ENCODE results near the gene LIME1.

LIME1 gene

DNA sequence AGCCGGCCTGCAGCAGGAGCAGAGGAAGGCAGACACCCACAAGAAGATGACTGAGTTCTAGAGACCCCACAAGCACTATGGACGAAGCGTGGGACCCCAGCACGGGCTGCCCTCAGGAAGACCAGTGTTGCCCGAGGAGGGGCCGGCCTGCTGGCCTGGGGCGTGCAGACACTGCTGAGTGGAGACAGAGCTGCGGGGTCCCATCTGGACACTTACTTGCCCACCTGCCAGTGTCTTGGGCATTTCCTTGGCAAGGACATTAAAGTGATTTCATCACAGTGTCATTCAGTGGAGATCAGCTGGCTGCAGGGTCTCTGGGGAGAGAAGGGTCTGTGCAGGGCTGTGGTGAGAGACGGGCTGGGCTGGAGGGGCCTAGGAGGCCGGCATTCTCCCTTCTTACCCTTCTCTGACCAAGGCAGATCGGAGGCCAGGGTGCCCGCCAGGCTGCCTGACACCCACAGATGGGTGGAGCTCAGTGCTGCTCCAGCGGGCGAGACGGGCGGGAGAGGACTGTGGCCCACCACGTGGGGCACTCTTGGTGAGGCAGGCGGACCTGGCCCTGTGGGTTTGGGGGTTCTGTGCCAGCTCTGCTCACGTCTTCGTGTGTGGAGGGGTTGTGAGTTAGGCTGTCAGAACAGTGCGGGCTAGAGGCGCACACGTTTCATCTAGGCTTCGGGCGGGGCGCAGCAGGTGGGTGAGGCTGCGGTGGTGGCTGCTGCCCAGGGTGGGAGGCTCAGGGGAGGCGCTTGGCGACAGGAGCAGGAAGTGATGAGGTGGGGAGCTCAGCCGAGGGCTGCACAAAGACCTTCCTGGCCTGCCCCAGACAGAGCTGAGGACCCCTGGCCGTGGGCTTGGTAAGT lies at the start of gene LIME1:
LIME1 (plus strand) TSS at position 806 of the 860 bp plus-strand sequence. CDS start 886 bp downstream, outside the sequence.
- peak; percentile 87 for DNase-seq

DNA sequence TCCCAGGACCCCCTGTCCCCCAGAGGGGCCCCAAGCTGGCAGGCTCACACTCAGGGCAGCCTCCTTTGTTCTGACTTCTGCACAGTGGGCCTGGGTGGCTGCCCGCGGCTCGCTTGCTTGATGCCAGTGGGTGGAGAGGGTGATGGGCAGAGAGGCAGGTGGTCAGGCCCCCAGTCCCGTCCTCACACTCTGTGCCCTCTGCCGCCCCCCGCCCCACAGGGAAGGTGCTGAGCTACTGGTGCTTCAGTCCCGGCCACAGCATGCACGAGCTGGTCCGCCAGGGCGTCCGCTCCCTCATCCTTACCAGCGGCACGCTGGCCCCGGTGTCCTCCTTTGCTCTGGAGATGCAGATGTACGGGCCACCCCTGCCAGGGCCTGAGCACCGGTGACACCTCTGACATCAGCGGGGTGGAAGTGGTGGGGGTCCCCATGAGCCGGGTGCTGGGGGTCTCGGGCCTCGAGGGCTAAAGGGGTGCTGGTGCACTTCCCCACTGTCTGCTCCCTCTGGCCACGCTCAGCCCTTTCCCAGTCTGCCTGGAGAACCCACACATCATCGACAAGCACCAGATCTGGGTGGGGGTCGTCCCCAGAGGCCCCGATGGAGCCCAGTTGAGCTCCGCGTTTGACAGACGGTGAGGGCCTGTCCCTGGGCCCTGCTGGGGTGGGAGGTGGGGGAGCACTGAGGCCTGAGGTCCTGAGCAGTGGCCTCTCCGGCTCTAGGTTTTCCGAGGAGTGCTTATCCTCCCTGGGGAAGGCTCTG lies 48.9 kb upstream of the LIME1 start:
- no peak for DNase-seq

- no peak for DNase-seq
Observed at GRCh38 chr20:63688228-63689045, 48.0 kb upstream of the LIME1 start.

DNA sequence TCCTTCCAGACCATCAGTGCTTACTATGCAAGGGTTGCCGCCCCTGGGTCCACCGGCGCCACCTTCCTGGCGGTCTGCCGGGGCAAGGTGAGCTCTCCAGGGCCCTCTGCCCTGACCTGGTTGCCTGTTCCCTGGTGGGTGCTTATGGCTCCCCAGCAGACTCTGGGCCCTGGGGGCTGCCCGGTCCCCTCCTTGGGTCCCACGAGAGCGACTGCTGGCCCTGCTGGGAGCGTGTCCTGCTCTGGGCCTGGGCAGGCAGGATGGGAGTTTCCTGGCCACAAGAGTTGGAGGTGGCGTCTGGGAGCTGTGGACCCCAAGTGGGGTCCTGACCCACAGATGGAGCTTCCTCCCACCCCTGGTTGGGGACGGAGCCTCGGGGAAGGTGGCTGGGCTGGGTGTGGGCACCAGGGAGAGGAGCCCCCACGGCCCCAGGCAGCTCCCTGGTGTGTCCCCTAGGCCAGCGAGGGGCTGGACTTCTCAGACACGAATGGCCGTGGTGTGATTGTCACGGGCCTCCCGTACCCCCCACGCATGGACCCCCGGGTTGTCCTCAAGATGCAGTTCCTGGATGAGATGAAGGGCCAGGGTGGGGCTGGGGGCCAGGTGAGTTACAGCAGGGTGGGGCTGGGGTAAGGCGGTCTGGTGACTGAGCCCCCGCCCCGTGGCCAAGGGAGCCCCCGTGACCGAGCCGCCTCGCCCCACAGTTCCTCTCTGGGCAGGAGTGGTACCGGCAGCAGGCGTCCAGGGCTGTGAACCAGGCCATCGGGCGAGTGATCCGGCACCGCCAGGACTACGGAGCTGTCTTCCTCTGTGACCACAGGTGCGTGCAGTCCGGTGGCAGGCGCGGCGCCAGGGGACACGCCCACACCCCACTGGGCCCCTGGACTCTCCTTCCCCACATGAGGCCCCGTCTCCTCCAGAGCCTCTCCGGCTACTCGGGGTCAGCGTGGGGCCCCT lies 47.1 kb upstream of the LIME1 start:
- no peak for DNase-seq

DNA sequence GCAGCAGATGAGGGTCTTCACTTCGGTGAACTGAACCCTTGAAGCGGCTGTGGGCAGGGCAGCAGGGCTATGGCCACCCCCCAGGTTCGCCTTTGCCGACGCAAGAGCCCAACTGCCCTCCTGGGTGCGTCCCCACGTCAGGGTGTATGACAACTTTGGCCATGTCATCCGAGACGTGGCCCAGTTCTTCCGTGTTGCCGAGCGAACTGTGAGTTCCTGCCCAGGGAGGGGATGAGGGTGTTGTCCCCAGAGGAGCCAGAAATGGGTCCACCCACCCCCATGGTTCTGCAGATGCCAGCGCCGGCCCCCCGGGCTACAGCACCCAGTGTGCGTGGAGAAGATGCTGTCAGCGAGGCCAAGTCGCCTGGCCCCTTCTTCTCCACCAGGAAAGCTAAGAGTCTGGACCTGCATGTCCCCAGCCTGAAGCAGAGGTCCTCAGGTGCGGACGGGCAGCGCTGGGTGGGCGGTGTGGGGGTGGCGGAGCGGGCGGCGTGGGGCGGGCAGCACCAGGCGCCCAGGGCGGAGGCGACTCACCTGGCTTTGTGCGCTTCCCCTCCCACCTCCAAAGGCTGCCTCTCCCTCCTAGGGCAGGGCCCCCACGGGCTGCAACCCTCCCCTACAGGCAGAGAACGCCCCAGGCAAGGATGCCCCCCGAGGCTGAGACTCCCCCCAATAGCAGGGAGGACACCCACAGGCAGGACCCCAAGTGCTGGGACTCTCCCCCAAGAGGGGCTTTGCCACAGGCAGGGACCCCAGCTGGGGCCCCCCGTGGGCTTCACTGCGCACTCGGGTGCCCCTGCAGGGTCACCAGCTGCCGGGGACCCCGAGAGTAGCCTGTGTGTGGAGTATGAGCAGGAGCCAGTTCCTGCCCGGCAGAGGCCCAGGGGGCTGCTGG lies 46.2 kb upstream of the LIME1 start:
- DNase-seq, result no peak

- DNase-seq, result no peak
Observed at GRCh38 chr20:63690898-63691710, 45.4 kb upstream of the LIME1 start.

GRCh38 chr20:63691711-63692435 lies 44.6 kb upstream of the LIME1 start:
- DNase-seq, result no peak

DNA sequence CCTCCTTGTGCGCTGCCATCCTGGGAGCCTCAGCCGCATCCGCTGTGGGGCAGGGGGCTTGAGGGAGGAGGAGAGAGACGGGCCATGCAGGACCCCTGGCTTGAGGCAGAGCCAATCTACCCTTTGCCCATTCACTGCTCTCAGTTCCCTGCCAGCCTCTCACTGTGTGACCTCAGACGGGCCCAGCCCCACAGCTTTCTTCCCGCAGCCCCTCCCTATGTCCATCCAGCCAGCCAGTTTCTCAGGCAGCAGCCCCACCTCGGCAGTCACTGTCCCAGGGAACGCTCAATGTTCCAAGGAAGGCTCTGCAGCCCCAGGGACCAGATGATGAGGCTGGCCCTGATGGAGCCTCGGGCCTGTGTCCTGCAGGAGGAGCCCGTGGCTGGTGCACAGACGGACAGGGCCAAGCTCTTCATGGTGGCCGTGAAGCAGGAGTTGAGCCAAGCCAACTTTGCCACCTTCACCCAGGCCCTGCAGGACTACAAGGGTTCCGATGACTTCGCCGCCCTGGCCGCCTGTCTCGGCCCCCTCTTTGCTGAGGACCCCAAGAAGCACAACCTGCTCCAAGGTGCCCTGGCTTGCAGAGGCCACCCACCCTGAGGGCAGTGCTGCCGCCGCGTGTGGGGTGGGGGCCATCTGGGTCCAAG lies 43.9 kb upstream of the LIME1 start:
- DNase-seq, result no peak

DNA sequence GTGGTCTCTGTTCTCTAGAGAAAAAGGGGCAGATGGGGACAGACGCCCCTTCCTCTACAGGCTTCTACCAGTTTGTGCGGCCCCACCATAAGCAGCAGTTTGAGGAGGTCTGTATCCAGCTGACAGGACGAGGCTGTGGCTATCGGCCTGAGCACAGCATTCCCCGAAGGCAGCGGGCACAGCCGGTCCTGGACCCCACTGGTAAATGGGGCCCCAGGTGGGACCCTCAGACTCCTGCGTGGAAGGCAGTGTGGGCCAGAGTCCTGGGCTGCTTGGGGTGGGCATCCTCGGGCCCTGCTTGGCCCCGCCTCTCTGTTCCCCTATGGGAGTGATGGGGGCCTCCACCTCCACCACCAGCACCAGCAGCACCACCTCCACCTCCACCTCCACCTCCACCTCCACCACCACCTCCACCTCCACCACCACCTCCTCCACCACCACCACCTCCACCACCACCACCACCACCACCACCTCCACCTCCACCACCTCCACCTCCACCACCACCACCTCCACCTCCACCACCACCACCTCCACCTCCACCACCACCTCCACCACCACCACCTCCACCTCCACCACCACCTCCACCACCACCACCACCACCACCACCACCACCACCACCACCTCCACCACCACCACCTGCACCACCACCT lies 43.3 kb upstream of the LIME1 start:
- DNase-seq, result no peak

GRCh38 chr20:63693733-63694583 lies 42.5 kb upstream of the LIME1 start:
- no peak for DNase-seq

GRCh38 chr20:63694584-63695423 lies 41.7 kb upstream of the LIME1 start:
- DNase-seq, result no peak

DNA sequence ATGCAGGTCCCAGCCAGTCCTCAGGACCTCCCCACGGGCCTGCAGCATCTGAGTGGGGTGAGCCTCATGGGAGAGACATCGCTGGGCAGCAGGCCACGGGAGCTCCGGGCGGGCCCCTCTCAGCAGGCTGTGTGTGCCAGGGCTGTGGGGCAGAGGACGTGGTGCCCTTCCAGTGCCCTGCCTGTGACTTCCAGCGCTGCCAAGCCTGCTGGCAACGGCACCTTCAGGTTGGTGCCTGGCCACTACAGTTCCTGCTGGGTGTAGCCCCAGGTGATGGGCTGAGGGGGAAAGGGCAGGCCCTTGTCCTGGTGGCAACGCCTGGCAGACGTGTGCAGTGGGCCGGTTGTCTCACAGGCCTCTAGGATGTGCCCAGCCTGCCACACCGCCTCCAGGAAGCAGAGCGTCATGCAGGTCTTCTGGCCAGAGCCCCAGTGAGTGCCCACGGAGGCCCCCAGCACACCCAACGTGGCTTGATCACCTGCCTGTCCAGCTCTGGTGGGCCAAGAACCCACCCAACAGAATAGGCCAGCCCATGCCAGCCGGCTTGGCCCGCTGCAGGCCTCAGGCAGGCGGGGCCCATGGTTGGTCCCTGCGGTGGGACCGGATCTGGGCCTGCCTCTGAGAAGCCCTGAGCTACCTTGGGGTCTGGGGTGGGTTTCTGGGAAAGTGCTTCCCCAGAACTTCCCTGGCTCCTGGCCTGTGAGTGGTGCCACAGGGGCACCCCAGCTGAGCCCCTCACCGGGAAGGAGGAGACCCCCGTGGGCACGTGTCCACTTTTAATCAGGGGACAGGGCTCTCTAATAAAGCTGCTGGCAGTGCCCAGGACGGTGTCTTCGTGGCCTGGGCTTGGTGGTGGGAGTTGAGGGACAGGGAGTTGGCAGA lies 40.8 kb upstream of the LIME1 start:
- DNase-seq, result no peak

DNA sequence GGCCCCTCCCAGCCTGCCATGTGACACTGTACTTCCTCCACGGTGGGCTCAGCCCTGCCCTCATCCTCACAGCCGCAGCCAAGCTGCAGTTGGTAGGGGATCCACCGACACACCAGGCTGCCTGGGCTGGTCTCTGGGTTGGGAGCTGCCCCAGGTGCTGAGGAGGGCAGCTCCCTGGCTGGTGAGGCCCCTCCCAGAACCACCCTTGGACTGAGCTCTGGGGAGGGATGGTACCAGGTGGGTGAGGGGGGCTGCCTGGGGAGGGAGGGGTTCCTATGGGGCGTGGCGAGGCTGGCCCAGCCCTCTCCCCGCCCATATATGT lies 40.2 kb upstream of the LIME1 start:
- DNase-seq, result peak; percentile 36

GRCh38 chr20:63696628-63697356 lies 39.7 kb upstream of the LIME1 start, which contains the start of gene TNFRSF6B:
TSS of gene TNFRSF6B (plus strand) at chr20:63696652. CDS start at chr20:63696768, 116 bp downstream.
- peak; percentile 39 for DNase-seq
